ENCODE data around the gene ZNF440. TPM values are rescaled to one million over a fixed set of nuclear protein-coding genes. Genes with fewer than 3 reads are reported as not detected.

The ZNF440 gene
- total RNA-seq, 1 experiment from 2014 or later: 11.9 TPM

DNA sequence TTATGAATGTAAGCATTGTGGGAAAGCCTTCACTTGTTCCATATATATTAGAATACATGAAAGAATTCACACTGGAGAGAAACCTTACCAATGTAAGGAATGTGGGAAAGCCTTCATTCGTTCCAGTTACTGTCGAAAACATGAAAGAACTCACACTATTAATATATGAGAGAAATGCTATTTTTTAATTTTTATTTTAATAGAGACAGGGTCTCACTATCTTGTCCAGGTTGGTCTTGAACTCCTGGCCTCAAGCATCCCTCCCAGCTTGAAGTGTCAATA lies 7.0 kb upstream of the ZNF440 start:
- H3K4me2 ChIP-seq (ENCODE audit: low read length): no peak overlapping the region
- no peak overlapping the region for H3K27ac ChIP-seq (ENCODE audit: low read length)
- ATAC-seq: no peak
- no peak for DNase-seq
- no peaks in the 10 kb centered on the region for H3F3A ChIP-seq (ENCODE audit: low read length, unreplicated experiment)
- H3K4me3 ChIP-seq (ENCODE audit: low read length): no peak overlapping the region
- peaks cover 61% of the 10 kb centered on the region for H3K9me3 ChIP-seq (ENCODE audit: low read length)
- no TSS peak for BruUV-seq (replicated peaks)
- intact Hi-C loops (cut with micrococcal nuclease): no loop called here
- peaks cover 22% of the 10 kb centered on the region for H3K36me3 ChIP-seq (ENCODE audit: low read depth, low read length)
- no peaks in the 10 kb centered on the region for H3K4me1 ChIP-seq (ENCODE audit: insufficient read depth, low read length)
- TF ChIP-seq, protein P1, sequence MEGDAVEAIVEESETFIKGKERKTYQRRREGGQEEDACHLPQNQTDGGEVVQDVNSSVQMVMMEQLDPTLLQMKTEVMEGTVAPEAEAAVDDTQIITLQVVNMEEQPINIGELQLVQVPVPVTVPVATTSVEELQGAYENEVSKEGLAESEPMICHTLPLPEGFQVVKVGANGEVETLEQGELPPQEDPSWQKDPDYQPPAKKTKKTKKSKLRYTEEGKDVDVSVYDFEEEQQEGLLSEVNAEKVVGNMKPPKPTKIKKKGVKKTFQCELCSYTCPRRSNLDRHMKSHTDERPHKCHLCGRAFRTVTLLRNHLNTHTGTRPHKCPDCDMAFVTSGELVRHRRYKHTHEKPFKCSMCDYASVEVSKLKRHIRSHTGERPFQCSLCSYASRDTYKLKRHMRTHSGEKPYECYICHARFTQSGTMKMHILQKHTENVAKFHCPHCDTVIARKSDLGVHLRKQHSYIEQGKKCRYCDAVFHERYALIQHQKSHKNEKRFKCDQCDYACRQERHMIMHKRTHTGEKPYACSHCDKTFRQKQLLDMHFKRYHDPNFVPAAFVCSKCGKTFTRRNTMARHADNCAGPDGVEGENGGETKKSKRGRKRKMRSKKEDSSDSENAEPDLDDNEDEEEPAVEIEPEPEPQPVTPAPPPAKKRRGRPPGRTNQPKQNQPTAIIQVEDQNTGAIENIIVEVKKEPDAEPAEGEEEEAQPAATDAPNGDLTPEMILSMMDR (conservative IDR thresholded peaks at IDR 0.05; ENCODE audit: low read depth, low read length): no peak
- TF ChIP-seq EZH2phosphoT487 (IDR thresholded peaks at IDR 0.05; ENCODE audit: borderline replicate concordance, low read length) (no peak), EZH2 (IDR thresholded peaks at IDR 0.05; ENCODE audit: low read length, unreplicated experiment) (no peak)
- no peaks in the 10 kb centered on the region for H3K79me2 ChIP-seq (ENCODE audit: low read length)
- ChIA-PET CTCF (no interaction called here), POLR2A (ENCODE audit: unreplicated experiment) (no interaction called here)
- no peaks in the 10 kb centered on the region for H3K27me3 ChIP-seq (ENCODE audit: low read length)
- H3K9ac ChIP-seq (ENCODE audit: low read length): no peak overlapping the region
- H2AFZ ChIP-seq (ENCODE audit: low read length): no peak overlapping the region
- H3K9me2 ChIP-seq (replicated peaks; ENCODE audit: low read length): no peaks in the 10 kb centered on the region
- no peaks in the 10 kb centered on the region for H4K20me1 ChIP-seq (ENCODE audit: low read length)

DNA sequence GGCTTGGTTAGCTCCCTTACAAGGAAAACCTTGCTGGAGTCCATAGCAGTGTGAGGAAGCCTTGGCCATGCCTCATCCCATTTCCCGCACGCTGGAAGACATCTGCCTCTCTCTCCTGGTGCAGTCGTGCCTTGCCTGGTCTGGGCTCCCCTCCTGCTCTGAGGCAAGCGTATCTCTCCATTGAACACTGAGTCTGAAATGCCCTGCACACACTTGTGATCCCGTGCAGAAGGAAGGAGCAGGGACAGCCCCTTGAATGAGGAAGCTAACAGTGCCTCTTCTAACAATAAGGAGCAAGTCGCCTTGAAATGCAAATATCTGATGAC lies 407 bp upstream of the ZNF440 start:
- no TSS peak for BruUV-seq (replicated peaks)
- DNase-seq (no peak), ATAC-seq (peak; percentile 39)
- TF ChIP-seq, protein P1 (conservative IDR thresholded peaks at IDR 0.05; ENCODE audit: low read depth, low read length): no peak
- TF ChIP-seq EZH2 (IDR thresholded peaks at IDR 0.05; ENCODE audit: low read length, unreplicated experiment) (no peak), EZH2phosphoT487 (IDR thresholded peaks at IDR 0.05; ENCODE audit: borderline replicate concordance, low read length) (no peak)
- Histone ChIP-seq H3K27ac (ENCODE audit: low read length) (no peak overlapping the region), H3K9me3 (ENCODE audit: low read length) (peaks cover 21% of the 10 kb centered on the region), H2AFZ (ENCODE audit: low read length) (peak overlapping the region; percentile 91), H3K9me2 (replicated peaks; ENCODE audit: low read length) (no peaks in the 10 kb centered on the region), H3K4me3 (ENCODE audit: low read length) (peak overlapping the region; percentile 78), H3K9ac (ENCODE audit: low read length) (no peak overlapping the region), H3F3A (ENCODE audit: low read length, unreplicated experiment) (no peaks in the 10 kb centered on the region), H3K27me3 (ENCODE audit: low read length) (no peaks in the 10 kb centered on the region), H3K4me2 (ENCODE audit: low read length) (peak overlapping the region; percentile 86), H3K36me3 (ENCODE audit: low read depth, low read length) (peaks cover 21% of the 10 kb centered on the region), H4K20me1 (ENCODE audit: low read length) (no peaks in the 10 kb centered on the region), H3K4me1 (ENCODE audit: insufficient read depth, low read length) (no peaks in the 10 kb centered on the region; the same call in 1 of the 2 replicates), H3K79me2 (ENCODE audit: low read length) (peaks cover 17% of the 10 kb centered on the region)
- intact Hi-C loops (cut with micrococcal nuclease): no loop called here
- CTCF ChIA-PET: no interaction called here
- POLR2A ChIA-PET (ENCODE audit: unreplicated experiment): interaction anchor here (0.5 kb wide), 1 partner anchor 945 kb away, joined by 3 read pairs; no protein-coding TSS in a partner anchor

DNA sequence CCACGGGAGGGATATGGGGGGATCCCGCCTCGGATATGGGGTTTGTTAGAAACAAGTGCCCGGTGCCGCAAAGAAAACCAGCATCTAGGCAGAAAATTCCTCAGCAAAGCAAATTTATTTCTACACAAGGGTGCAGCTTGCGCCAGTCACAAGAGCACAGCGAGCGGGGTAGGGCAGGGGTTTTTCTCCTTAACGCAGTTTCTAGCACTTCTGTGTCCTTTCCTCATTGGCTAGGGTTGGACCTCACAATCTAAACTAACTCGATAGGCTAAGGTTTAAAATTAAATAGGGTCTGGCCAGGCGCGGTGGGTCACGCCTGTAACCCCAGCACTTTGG lies 595 bp downstream of the ZNF440 start:
- POLR2A ChIA-PET (ENCODE audit: unreplicated experiment): interaction anchor here (0.6 kb wide), 1 partner anchor 17 kb away, joined by 5 read pairs; no protein-coding TSS in a partner anchor
- peak overlapping the region; percentile 62 for H3K9ac ChIP-seq (ENCODE audit: low read length)
- intact Hi-C loops (cut with micrococcal nuclease): no loop called here

More for the DNA sequence above, 595 bp downstream of the ZNF440 start:
- Histone ChIP-seq H3K4me2 (ENCODE audit: low read length) (peak overlapping the region; percentile 86), H3K27ac (ENCODE audit: low read length) (no peak overlapping the region), H3F3A (ENCODE audit: low read length, unreplicated experiment) (no peaks in the 10 kb centered on the region), H3K36me3 (ENCODE audit: low read depth, low read length) (peaks cover 29% of the 10 kb centered on the region), H4K20me1 (ENCODE audit: low read length) (no peaks in the 10 kb centered on the region), H3K4me1 (ENCODE audit: insufficient read depth, low read length) (no peaks in the 10 kb centered on the region; the same call in 1 of the 2 replicates), H3K9me2 (replicated peaks; ENCODE audit: low read length) (no peaks in the 10 kb centered on the region), H3K79me2 (ENCODE audit: low read length) (peaks cover 17% of the 10 kb centered on the region), H3K27me3 (ENCODE audit: low read length) (no peaks in the 10 kb centered on the region), H2AFZ (ENCODE audit: low read length) (peak overlapping the region; percentile 91), H3K9me3 (ENCODE audit: low read length) (peaks cover 15% of the 10 kb centered on the region; the same call in 1 of the 2 replicates), H3K4me3 (ENCODE audit: low read length) (peak overlapping the region; percentile 78)
- DNase-seq (peak; percentile 50), ATAC-seq (peak; percentile 41)
- CTCF ChIA-PET: interaction anchor here (1.8 kb wide), 1 partner anchor 17 kb away, joined by 17 read pairs; no protein-coding TSS in a partner anchor
- no peak for TF ChIP-seq EZH2phosphoT487 (IDR thresholded peaks at IDR 0.05; ENCODE audit: borderline replicate concordance, low read length)
- TF ChIP-seq, protein P1 (conservative IDR thresholded peaks at IDR 0.05; ENCODE audit: low read depth, low read length): no peak
- no peak for TF ChIP-seq EZH2 (IDR thresholded peaks at IDR 0.05; ENCODE audit: low read length, unreplicated experiment)
- TSS peak; percentile 37 for BruUV-seq (replicated peaks)

Measured in PC-3 (cell line).